ENCODE measurements around the gene DCAF4.

GRCh38 chr14:72946491-72946890 is 20.2 kb downstream of the DCAF4 start:
- TF ChIP-seq, protein P1, sequence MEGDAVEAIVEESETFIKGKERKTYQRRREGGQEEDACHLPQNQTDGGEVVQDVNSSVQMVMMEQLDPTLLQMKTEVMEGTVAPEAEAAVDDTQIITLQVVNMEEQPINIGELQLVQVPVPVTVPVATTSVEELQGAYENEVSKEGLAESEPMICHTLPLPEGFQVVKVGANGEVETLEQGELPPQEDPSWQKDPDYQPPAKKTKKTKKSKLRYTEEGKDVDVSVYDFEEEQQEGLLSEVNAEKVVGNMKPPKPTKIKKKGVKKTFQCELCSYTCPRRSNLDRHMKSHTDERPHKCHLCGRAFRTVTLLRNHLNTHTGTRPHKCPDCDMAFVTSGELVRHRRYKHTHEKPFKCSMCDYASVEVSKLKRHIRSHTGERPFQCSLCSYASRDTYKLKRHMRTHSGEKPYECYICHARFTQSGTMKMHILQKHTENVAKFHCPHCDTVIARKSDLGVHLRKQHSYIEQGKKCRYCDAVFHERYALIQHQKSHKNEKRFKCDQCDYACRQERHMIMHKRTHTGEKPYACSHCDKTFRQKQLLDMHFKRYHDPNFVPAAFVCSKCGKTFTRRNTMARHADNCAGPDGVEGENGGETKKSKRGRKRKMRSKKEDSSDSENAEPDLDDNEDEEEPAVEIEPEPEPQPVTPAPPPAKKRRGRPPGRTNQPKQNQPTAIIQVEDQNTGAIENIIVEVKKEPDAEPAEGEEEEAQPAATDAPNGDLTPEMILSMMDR (IDR thresholded peaks at IDR 0.05) = no peak
- TF ChIP-seq, protein P2, sequence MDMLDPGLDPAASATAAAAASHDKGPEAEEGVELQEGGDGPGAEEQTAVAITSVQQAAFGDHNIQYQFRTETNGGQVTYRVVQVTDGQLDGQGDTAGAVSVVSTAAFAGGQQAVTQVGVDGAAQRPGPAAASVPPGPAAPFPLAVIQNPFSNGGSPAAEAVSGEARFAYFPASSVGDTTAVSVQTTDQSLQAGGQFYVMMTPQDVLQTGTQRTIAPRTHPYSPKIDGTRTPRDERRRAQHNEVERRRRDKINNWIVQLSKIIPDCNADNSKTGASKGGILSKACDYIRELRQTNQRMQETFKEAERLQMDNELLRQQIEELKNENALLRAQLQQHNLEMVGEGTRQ (IDR thresholded peaks at IDR 0.05; ENCODE audit: borderline replicate concordance, low read depth, low read length) = no peak
- no peak for TF ChIP-seq TAF1 (IDR thresholded peaks at IDR 0.05; ENCODE audit: borderline replicate concordance, low read depth, low read length)
